Spleen (tissue), 7 donors: ENCODE measurements around the gene ERCC6L.

ENCODE experiments used
- POLR2AphosphoS5 ChIP-seq, 3 donors: sonication (generic); formaldehyde crosslinking; IDR thresholded peaks; one replicate each; pipeline ENCODE4 v1.5.1; 2017; ENCODE audit warnings: antibody characterized with exemption in 3 of 3
- TF ChIP-seq, protein P1 (sequence below), 11 experiments: fragments of 200-600 bp in 7 of 11; fragments of 450-650 bp in 4 of 11; sonication (generic) in 4 of 11; IDR thresholded peaks in 8 of 11; conservative IDR thresholded peaks in 3 of 11; 1 replicate in 7 of 11; 2 replicates in 4 of 11; pipeline versions ENCODE4 v1.4.0 to v1.8.0; 2016 to 2021; ENCODE audit warnings: antibody characterized with exemption in 11 of 11, inconsistent platforms in 4 of 11, mild to moderate bottlenecking in 1 of 11
- donor health status: DM: no; HTN: no; CAD: no; lungs with moderate emphysema.
- donor health status: DM: no; HTN: no; CAD: no.
- donor health status: DM: no; HTN: no; CAD: no.

DNA sequence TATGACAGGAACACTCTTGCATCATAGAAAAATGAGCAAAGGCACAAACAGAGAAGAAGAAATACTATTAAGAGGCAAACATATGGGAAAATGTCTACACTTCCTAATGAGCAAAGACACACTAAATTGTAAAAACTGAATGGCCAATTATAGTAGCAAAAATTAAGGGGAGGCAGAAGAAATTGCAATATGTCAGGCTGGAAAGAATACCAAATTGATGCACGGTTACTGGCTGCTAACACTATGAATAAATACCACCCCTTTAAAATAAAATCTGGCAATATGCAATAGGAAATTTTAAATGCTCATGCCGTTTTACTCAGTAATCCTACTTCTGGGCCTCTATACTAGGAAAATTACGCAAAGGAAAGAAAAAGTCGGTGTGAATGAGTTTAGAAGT, 73.3 kb downstream of the ERCC6L start:
- no peak for TF ChIP-seq POLR2AphosphoS5 (IDR thresholded peaks at IDR 0.05)
- TF ChIP-seq, protein P1, sequence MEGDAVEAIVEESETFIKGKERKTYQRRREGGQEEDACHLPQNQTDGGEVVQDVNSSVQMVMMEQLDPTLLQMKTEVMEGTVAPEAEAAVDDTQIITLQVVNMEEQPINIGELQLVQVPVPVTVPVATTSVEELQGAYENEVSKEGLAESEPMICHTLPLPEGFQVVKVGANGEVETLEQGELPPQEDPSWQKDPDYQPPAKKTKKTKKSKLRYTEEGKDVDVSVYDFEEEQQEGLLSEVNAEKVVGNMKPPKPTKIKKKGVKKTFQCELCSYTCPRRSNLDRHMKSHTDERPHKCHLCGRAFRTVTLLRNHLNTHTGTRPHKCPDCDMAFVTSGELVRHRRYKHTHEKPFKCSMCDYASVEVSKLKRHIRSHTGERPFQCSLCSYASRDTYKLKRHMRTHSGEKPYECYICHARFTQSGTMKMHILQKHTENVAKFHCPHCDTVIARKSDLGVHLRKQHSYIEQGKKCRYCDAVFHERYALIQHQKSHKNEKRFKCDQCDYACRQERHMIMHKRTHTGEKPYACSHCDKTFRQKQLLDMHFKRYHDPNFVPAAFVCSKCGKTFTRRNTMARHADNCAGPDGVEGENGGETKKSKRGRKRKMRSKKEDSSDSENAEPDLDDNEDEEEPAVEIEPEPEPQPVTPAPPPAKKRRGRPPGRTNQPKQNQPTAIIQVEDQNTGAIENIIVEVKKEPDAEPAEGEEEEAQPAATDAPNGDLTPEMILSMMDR (IDR thresholded peaks at IDR 0.05 in 8 of 11, conservative IDR thresholded peaks at IDR 0.05 in 3 of 11): no peak
